Keratinocyte (primary cell): Measurements from ENCODE around the gene C4BPA. TPM values are rescaled to one million over a fixed set of nuclear protein-coding genes. Genes with fewer than 3 reads are reported as not detected.
A peak's percentile ranks its signal among the peaks of the same experiment; 100 is the strongest.

Experiments used
- DNase-seq: peaks from one replicate; pipeline ENCODE4 v3.0.0-alpha.2; 2011; ENCODE audit warnings: low read depth, missing footprints, low spot score
- FAIRE-seq: peaks from 2 replicates; lab custom pipeline; 2011; peaks lifted over from hg19 to GRCh38; lab: Jason Lieb, UNC
- H2AFZ ChIP-seq: 2 replicates; pipeline ENCODE4 v1.6.0; 2012; ENCODE audit warnings: low read length, control low read depth, inconsistent platforms; ENCODE audit not compliant: control insufficient read depth
- H3K27ac ChIP-seq: 2 replicates; pipeline ENCODE4 v1.5.1; 2011; ENCODE audit warnings: low read length; ENCODE audit not compliant: control insufficient read depth, insufficient read depth
- H3K27me3 ChIP-seq: 3 replicates; pipeline ENCODE4 v1.6.0; 2011; ENCODE audit warnings: low read length; ENCODE audit not compliant: control insufficient read depth, insufficient read depth; ENCODE audit errors: extremely low read depth
- H3K36me3 ChIP-seq, 2 experiments: 2 replicates in 1 of 2; 3 replicates in 1 of 2; pipeline ENCODE4 v1.5.1; 2011; ENCODE audit warnings: low read length in 2 of 2, mild to moderate bottlenecking in 1 of 2; ENCODE audit not compliant: control insufficient read depth in 2 of 2, insufficient read depth in 2 of 2; ENCODE audit errors: extremely low read depth in 1 of 2
- H3K4me1 ChIP-seq: 3 replicates; pipeline ENCODE4 v1.5.1; 2011; ENCODE audit warnings: low read length; ENCODE audit not compliant: control insufficient read depth, insufficient read depth; ENCODE audit errors: extremely low read depth
- H3K4me2 ChIP-seq: 3 replicates; pipeline ENCODE4 v1.6.0; 2011; ENCODE audit warnings: low read depth, low read length; ENCODE audit not compliant: control insufficient read depth, insufficient read depth; ENCODE audit errors: extremely low read depth
- H3K4me3 ChIP-seq, 3 experiments: fragments of 200-600 bp in 1 of 3; sonication (generic) in 1 of 3; 2 replicates in 2 of 3; 3 replicates in 1 of 3; pipeline ENCODE4 v1.5.1; 2011 to 2016; ENCODE audit warnings: low read length in 3 of 3, mild to moderate bottlenecking in 3 of 3, control low read depth in 2 of 3, inconsistent platforms in 1 of 3, low read depth in 1 of 3, mixed read lengths in 1 of 3, mixed run types in 1 of 3, moderate library complexity in 1 of 3; ENCODE audit not compliant: control insufficient read depth in 2 of 3, insufficient read depth in 2 of 3; ENCODE audit errors: extremely low read depth in 1 of 3
- H3K79me2 ChIP-seq: 2 replicates; pipeline ENCODE4 v1.6.0; 2012; ENCODE audit warnings: low read length; ENCODE audit not compliant: control insufficient read depth, insufficient read depth
- H3K9ac ChIP-seq: 3 replicates; pipeline ENCODE4 v1.6.0; 2011; ENCODE audit warnings: low read length; ENCODE audit not compliant: control insufficient read depth, insufficient read depth; ENCODE audit errors: extremely low read depth
- H3K9me1 ChIP-seq: 3 replicates; pipeline ENCODE4 v1.6.0; 2011; ENCODE audit warnings: low read length; ENCODE audit not compliant: control insufficient read depth, insufficient read depth; ENCODE audit errors: extremely low read depth
- H3K9me3 ChIP-seq: 2 replicates; pipeline ENCODE4 v1.5.1; 2012; ENCODE audit warnings: low read depth, low read length; ENCODE audit not compliant: control insufficient read depth
- H4K20me1 ChIP-seq: 3 replicates; pipeline ENCODE4 v1.6.0; 2011; ENCODE audit warnings: low read length; ENCODE audit not compliant: control insufficient read depth, insufficient read depth; ENCODE audit errors: extremely low read depth
- CTCF ChIP-seq, 3 experiments: IDR thresholded peaks in 1 of 3; conservative IDR thresholded peaks in 1 of 3; optimal IDR thresholded peaks in 1 of 3; 2 replicates in 2 of 3; 3 replicates in 1 of 3; pipeline versions ENCODE3 to v1.5.1; 2011; ENCODE audit warnings: low read length in 3 of 3, mild to moderate bottlenecking in 3 of 3, moderate library complexity in 2 of 3, control low read depth in 1 of 3, inconsistent platforms in 1 of 3; ENCODE audit not compliant: insufficient read depth in 2 of 3; ENCODE audit errors: extremely low read depth in 1 of 3
- EZH2 ChIP-seq: IDR thresholded peaks from one replicate; pipeline ENCODE4 v1.6.1; 2012; ENCODE audit warnings: inconsistent platforms, mild to moderate bottlenecking, low read length, moderate library complexity
- dilution Hi-C: fragments of 300-500 bp; cut with MboI; formaldehyde crosslinking; loops from one replicate; pipeline ENCODE4 v1.7.0; 2020; ENCODE audit warnings: low sequenced_read_pairs; ENCODE audit not compliant: extremely low pct_ligation_motif_present
- polyA minus RNA-seq, 3 experiments: library from RNA; depleted of rRNA, polyadenylated mRNA; stranded (reverse); fragments of >200 nt; gene quantifications; 1 replicate in 1 of 3; 2 replicates in 1 of 3; 3 replicates in 1 of 3; pipeline ENCODE4 v1.2.3, GENCODE V29; 2011
- polyA plus RNA-seq, 5 experiments: library from polyadenylated mRNA; depleted of rRNA in 3 of 5; stranded (reverse) in 3 of 5; stranded (forward) in 1 of 5; unstranded in 1 of 5; fragments of >200 nt; gene quantifications; 1 replicate in 1 of 5; 2 replicates in 3 of 5; 3 replicates in 1 of 5; pipeline versions ENCODE4 v1.2.1 to v1.2.3, GENCODE V29; 2011 to 2012; ENCODE audit warnings: missing spikeins in 2 of 5, low read depth in 1 of 5, low replicate concordance in 1 of 5

The C4BPA gene
- polyA plus RNA-seq (not detected in 3 replicates), polyA minus RNA-seq (not detected in 3 replicates)
- polyA plus RNA-seq (2011; ENCODE audit: low read depth) = not detected
- polyA plus RNA-seq (2011; cell fraction: cytosol; rRNA removed) = not detected in 2 replicates
- not detected in 2 replicates for polyA plus RNA-seq (2011; cell fraction: nucleus; rRNA removed)
- not detected in 2 replicates for polyA plus RNA-seq (2012; ENCODE audit: low replicate concordance)
- not detected for polyA minus RNA-seq (2011; cell fraction: cytosol; rRNA and poly(A)+ RNA removed)
- not detected in 2 replicates for polyA minus RNA-seq (2011; cell fraction: nucleus; rRNA and poly(A)+ RNA removed)

GRCh38 chr1:207103892-207104373, at the start of gene C4BPA:
Gene C4BPA (plus strand): TSS chr1:207104233. CDS start chr1:207113026, 8,793 bp downstream.
- no peak within 1 kb of the TSS for H2AFZ ChIP-seq
- no peaks in the 10 kb centered on the region for H3K4me1 ChIP-seq
- H3K4me3 ChIP-seq = no peak within 1 kb of the TSS
- no peaks in the 10 kb centered on the region for H3K9me3 ChIP-seq
- H3K27me3 ChIP-seq = peaks cover 3% of the 10 kb centered on the region
- no peak for FAIRE-seq
- no peaks in the 10 kb centered on the region for H3K36me3 ChIP-seq
- H4K20me1 ChIP-seq = no peaks in the 10 kb centered on the region
- no peaks in the 10 kb centered on the region for H3K79me2 ChIP-seq
- DNase-seq = no peak
- dilution Hi-C loops = no loop called here
- H3K27ac ChIP-seq = no peak within 1 kb of the TSS
- H3K9me1 ChIP-seq = no peaks in the 10 kb centered on the region
- no peak within 1 kb of the TSS for H3K9ac ChIP-seq
- TF ChIP-seq EZH2 (no peak), CTCF (optimal IDR thresholded peaks at IDR 0.05 in 1 of 3, IDR thresholded peaks at IDR 0.05 in 1 of 3, conservative IDR thresholded peaks at IDR 0.05 in 1 of 3; ENCODE audit: extremely low read depth in 1 of 3, insufficient read depth in 2 of 3, low read length in 3 of 3) (no peak)
- no peak within 1 kb of the TSS for H3K4me2 ChIP-seq

- FAIRE-seq (no peak), DNase-seq (no peak)
- H3K27ac ChIP-seq = no peak overlapping the region
- H2AFZ ChIP-seq = no peak overlapping the region
- H3K9me1 ChIP-seq = no peaks in the 10 kb centered on the region
- peak overlapping the region; percentile 94 for H3K4me2 ChIP-seq
- dilution Hi-C loops = no loop called here
- no peaks in the 10 kb centered on the region for H3K9me3 ChIP-seq
- H3K4me1 ChIP-seq = peaks cover 29% of the 10 kb centered on the region
- no peak overlapping the region for H3K4me3 ChIP-seq
- no peaks in the 10 kb centered on the region for H3K27me3 ChIP-seq
- TF ChIP-seq EZH2 (no peak), CTCF (optimal IDR thresholded peaks at IDR 0.05 in 1 of 3, IDR thresholded peaks at IDR 0.05 in 1 of 3, conservative IDR thresholded peaks at IDR 0.05 in 1 of 3; ENCODE audit: extremely low read depth in 1 of 3, insufficient read depth in 2 of 3, low read length in 3 of 3) (no peak)
- H3K79me2 ChIP-seq = peaks cover 13% of the 10 kb centered on the region
- peaks cover 1 to 2% of the 10 kb centered on the region in 2 experiments for H3K36me3 ChIP-seq
- H3K9ac ChIP-seq = no peak overlapping the region
- H4K20me1 ChIP-seq = no peaks in the 10 kb centered on the region
These were observed 49.5 kb upstream of the C4BPA start for GRCh38 chr1:207054491-207054890.
